ENCODE results near the gene TTLL11.

DNA sequence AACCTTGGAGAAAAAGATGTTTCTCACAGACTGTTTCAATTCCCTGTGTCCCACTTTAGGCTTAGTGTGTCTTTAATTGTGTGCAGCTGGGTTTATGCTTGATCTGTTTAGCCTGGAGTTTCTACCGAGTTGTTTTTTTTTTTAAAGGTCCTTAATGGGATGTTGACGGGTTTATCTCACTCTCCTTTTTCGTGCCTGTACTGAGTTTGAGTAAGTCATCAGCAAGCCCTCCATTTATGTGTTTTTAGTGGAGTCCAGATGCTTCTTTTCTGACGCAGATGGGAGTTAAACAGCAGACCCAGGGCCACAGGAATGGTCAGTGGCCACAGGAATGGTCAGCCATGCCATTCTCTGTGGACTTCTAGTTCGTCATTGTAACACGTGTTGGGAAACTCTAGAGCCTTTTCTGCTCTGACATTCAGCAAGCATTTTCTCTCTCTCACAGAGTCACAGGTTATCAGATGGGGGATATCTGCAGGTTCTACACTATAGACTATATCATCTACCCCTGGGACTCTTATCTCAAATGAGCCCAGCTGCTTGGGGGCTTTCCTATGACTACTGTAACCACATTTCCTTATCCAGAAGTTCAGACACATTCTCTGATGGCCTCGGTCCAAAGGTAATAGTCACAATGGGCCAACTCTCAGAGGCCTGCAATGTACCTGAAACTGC, 190.5 kb downstream of the TTLL11 start:
- TF ChIP-seq CTCF (IDR thresholded peaks at IDR 0.05 in 4 of 5, conservative IDR thresholded peaks at IDR 0.05 in 1 of 5) (no peak), POLR2A (IDR thresholded peaks at IDR 0.05) (no peak)
